ENCODE results near the gene RPL15. TPM values are rescaled to one million over a fixed set of nuclear protein-coding genes. Genes with fewer than 3 reads are reported as not detected.
A peak's percentile ranks its signal among the peaks of the same experiment; 100 is the strongest.

The RPL15 gene
- polyA plus RNA-seq, 1 donor (not counting 4 experiments of a cell fraction or from before 2014, with no cell fraction given) = 3,052 TPM

DNA sequence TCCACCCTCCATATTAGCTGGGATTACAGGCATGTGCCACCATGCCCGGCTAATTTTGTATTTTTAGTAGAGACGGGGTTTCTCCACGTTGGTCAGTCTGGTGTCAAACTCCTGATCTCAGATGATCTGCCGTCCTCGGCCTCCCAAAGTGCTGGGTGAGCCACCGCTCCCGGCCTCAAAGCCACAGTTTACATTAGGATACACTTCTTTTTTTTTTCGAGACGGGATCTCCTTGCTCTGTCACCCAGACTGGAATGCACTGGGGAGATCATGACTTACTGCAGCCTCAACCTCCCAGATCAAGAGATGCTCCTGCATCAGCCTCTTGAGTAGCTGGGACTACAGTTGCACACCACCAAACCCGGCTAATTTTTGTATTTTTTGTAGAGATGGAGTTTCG is 25.6 kb downstream of the RPL15 start:
- DNase-seq (ENCODE audit: low read depth, low spot score) = no peak
- no peaks in the 10 kb centered on the region for H4K20me1 ChIP-seq (ENCODE audit: control insufficient read depth, extremely low read depth, insufficient read depth, low read length)
- no peak for TF ChIP-seq EZH2 (IDR thresholded peaks at IDR 0.05; ENCODE audit: low read length)
- TF ChIP-seq, protein P1, sequence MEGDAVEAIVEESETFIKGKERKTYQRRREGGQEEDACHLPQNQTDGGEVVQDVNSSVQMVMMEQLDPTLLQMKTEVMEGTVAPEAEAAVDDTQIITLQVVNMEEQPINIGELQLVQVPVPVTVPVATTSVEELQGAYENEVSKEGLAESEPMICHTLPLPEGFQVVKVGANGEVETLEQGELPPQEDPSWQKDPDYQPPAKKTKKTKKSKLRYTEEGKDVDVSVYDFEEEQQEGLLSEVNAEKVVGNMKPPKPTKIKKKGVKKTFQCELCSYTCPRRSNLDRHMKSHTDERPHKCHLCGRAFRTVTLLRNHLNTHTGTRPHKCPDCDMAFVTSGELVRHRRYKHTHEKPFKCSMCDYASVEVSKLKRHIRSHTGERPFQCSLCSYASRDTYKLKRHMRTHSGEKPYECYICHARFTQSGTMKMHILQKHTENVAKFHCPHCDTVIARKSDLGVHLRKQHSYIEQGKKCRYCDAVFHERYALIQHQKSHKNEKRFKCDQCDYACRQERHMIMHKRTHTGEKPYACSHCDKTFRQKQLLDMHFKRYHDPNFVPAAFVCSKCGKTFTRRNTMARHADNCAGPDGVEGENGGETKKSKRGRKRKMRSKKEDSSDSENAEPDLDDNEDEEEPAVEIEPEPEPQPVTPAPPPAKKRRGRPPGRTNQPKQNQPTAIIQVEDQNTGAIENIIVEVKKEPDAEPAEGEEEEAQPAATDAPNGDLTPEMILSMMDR (optimal IDR thresholded peaks at IDR 0.05 in 1 of 3, IDR thresholded peaks at IDR 0.05 in 1 of 3, conservative IDR thresholded peaks at IDR 0.05 in 1 of 3; ENCODE audit: extremely low read depth in 1 of 3, insufficient read depth in 2 of 3, low read length in 3 of 3) = no peak

GRCh38 chr3:23944007-23944783 is 27.3 kb downstream of the RPL15 start:
- FAIRE-seq = no peak
- Histone ChIP-seq H3K4me2 (ENCODE audit: control insufficient read depth, extremely low read depth, insufficient read depth, low read depth, low read length) (peak overlapping the region; percentile 90), H3K27me3 (ENCODE audit: control insufficient read depth, extremely low read depth, insufficient read depth, low read length) (peaks cover 5% of the 10 kb centered on the region), H3K9me3 (ENCODE audit: control insufficient read depth, low read depth, low read length) (no peaks in the 10 kb centered on the region), H4K20me1 (ENCODE audit: control insufficient read depth, extremely low read depth, insufficient read depth, low read length) (no peaks in the 10 kb centered on the region), H3K27ac (ENCODE audit: control insufficient read depth, insufficient read depth, low read length) (peak overlapping the region; percentile 20), H3K4me1 (ENCODE audit: control insufficient read depth, extremely low read depth, insufficient read depth, low read length) (peaks cover 29% of the 10 kb centered on the region), H3K9ac (ENCODE audit: control insufficient read depth, extremely low read depth, insufficient read depth, low read length) (peak overlapping the region; percentile 82), H3K4me3 (ENCODE audit: control insufficient read depth in 2 of 3, extremely low read depth in 1 of 3, insufficient read depth in 2 of 3, low read depth in 1 of 3, low read length in 3 of 3) (peak overlapping the region in 2 of 3 experiments; percentile 72 to 78), H3K36me3 (ENCODE audit: control insufficient read depth in 2 of 2, extremely low read depth in 1 of 2, insufficient read depth in 2 of 2, low read length in 2 of 2) (no peaks in the 10 kb centered on the region), H3K79me2 (ENCODE audit: control insufficient read depth, insufficient read depth, low read length) (peaks cover 8% of the 10 kb centered on the region), H2AFZ (ENCODE audit: control insufficient read depth, low read length) (peak overlapping the region; percentile 20), H3K9me1 (ENCODE audit: control insufficient read depth, extremely low read depth, insufficient read depth, low read length) (no peaks in the 10 kb centered on the region)
- no peak for DNase-seq (ENCODE audit: low read depth, low spot score)
- dilution Hi-C loops (cut with MboI; ENCODE audit: extremely low pct_ligation_motif_present, low sequenced_read_pairs) = no loop called here
- TF ChIP-seq, protein P1 (optimal IDR thresholded peaks at IDR 0.05 in 1 of 3, IDR thresholded peaks at IDR 0.05 in 1 of 3, conservative IDR thresholded peaks at IDR 0.05 in 1 of 3; ENCODE audit: extremely low read depth in 1 of 3, insufficient read depth in 2 of 3, low read length in 3 of 3) = no peak
- TF ChIP-seq EZH2 (IDR thresholded peaks at IDR 0.05; ENCODE audit: low read length) = peak; percentile 30

More for the DNA sequence above, 25.6 kb downstream of the RPL15 start:
- Histone ChIP-seq H3K36me3 (ENCODE audit: control insufficient read depth in 2 of 2, extremely low read depth in 1 of 2, insufficient read depth in 2 of 2, low read length in 2 of 2) (no peaks in the 10 kb centered on the region), H2AFZ (ENCODE audit: control insufficient read depth, low read length) (no peak overlapping the region), H3K9ac (ENCODE audit: control insufficient read depth, extremely low read depth, insufficient read depth, low read length) (no peak overlapping the region), H3K4me3 (ENCODE audit: control insufficient read depth in 2 of 3, extremely low read depth in 1 of 3, insufficient read depth in 2 of 3, low read depth in 1 of 3, low read length in 3 of 3) (no peak overlapping the region), H3K9me1 (ENCODE audit: control insufficient read depth, extremely low read depth, insufficient read depth, low read length) (no peaks in the 10 kb centered on the region), H3K27ac (ENCODE audit: control insufficient read depth, insufficient read depth, low read length) (no peak overlapping the region), H3K27me3 (ENCODE audit: control insufficient read depth, extremely low read depth, insufficient read depth, low read length) (peaks cover 5% of the 10 kb centered on the region), H3K4me2 (ENCODE audit: control insufficient read depth, extremely low read depth, insufficient read depth, low read depth, low read length) (no peak overlapping the region), H3K9me3 (ENCODE audit: control insufficient read depth, low read depth, low read length) (no peaks in the 10 kb centered on the region), H3K4me1 (ENCODE audit: control insufficient read depth, extremely low read depth, insufficient read depth, low read length) (peaks cover 16% of the 10 kb centered on the region), H3K79me2 (ENCODE audit: control insufficient read depth, insufficient read depth, low read length) (no peaks in the 10 kb centered on the region)
- dilution Hi-C loops (cut with MboI; ENCODE audit: extremely low pct_ligation_motif_present, low sequenced_read_pairs) = no loop called here
- FAIRE-seq = no peak
